Adipose tissue (tissue), 3 donors: ENCODE results near the gene CCDC57. TPM values are rescaled to one million over a fixed set of nuclear protein-coding genes. Genes with fewer than 3 reads are reported as not detected.
"Not testable (repeated sequence)": the region's sequence is repeated elsewhere in the genome, so short reads cannot be mapped to it uniquely, and the experiment has no call there.

ENCODE experiments used
- H3K27ac ChIP-seq: one replicate; pipeline ENCODE4 v1.5.1; 2013; ENCODE audit warnings: low read depth, low read length
- WGBS, 3 donors: extraction: QIAGEN DNeasy Blood & Tissue Kit; methylation state at CpG; one replicate each; pipeline ENCODE4 v1.1.7; 2013; 5-methylcytosine and 5-hydroxymethylcytosine counted together
- polyA plus RNA-seq, 3 donors: library from polyadenylated mRNA; stranded (reverse); fragments of 200-250 nt; gene quantifications; one replicate each; pipeline ENCODE4 v1.2.3, GENCODE V29; 2013
- donor health status: healthy with polysubstance abuse.
- donor health status: Bipolar disorder and iron deficiency.
- donor health status: healthy.

Gene CCDC57
- polyA plus RNA-seq, 3 donors = 22.7 to 23.7 (median 22.9) TPM

- WGBS, 3 donors = 86 to 90% (median 89%) methylated on average over 22 of the region's 22 CpGs
- no peak overlapping the region for H3K27ac ChIP-seq
Measured at GRCh38 chr17:82151106-82151957, 61.3 kb downstream of the CCDC57 start.

- WGBS, 3 donors = 88 to 91% (median 90%) methylated on average over 27 of the region's 27 CpGs
- no peak overlapping the region for H3K27ac ChIP-seq
Measured at GRCh38 chr17:82149401-82150099, 63.1 kb downstream of the CCDC57 start.

- WGBS, 3 donors = 93 to 97% (median 94%) methylated on average over 2 of the region's 2 CpGs
- no peak overlapping the region for H3K27ac ChIP-seq
Measured at GRCh38 chr17:82148997-82149396, 63.6 kb downstream of the CCDC57 start.

GRCh38 chr17:82148011-82148410 is 64.6 kb downstream of the CCDC57 start:
- H3K27ac ChIP-seq = no peak overlapping the region
- WGBS, 3 donors = 98 to 100% (median 100%) methylated on average over 1 of the region's 1 CpG

GRCh38 chr17:82146663-82147654 is 65.7 kb downstream of the CCDC57 start:
- no peak overlapping the region for H3K27ac ChIP-seq
- 84 to 92% (median 91%) methylated on average over 18 of the region's 18 CpGs for WGBS, 3 donors

- 93 to 97% (median 97%) methylated on average over 13 of the region's 13 CpGs for WGBS, 3 donors
- no peak overlapping the region for H3K27ac ChIP-seq
Measured at GRCh38 chr17:82145550-82146155, 67.0 kb downstream of the CCDC57 start.

GRCh38 chr17:82143333-82143732 is 69.3 kb downstream of the CCDC57 start:
- 89 to 93% (median 89%) methylated on average over 8 of the region's 8 CpGs for whole genome bisulfite sequencing, 3 donors

GRCh38 chr17:82139961-82140360 is 72.7 kb downstream of the CCDC57 start:
- H3K27ac ChIP-seq = not testable (repeated sequence)
- WGBS, 3 donors = 90 to 92% (median 91%) methylated on average over 10 of the region's 10 CpGs

More at GRCh38 chr17:82143333-82143732, 69.3 kb downstream of the CCDC57 start:
- H3K27ac ChIP-seq = no peak overlapping the region

- no peak overlapping the region for H3K27ac ChIP-seq
- 94 to 95% (median 95%) methylated on average over 28 of the region's 28 CpGs for WGBS, 3 donors
Measured at GRCh38 chr17:82138511-82138992, 74.1 kb downstream of the CCDC57 start.

GRCh38 chr17:82134101-82134500 is 78.5 kb downstream of the CCDC57 start:
- no peak overlapping the region for H3K27ac ChIP-seq
- WGBS, 3 donors = 65 to 87% (median 84%) methylated on average over 11 of the region's 11 CpGs

GRCh38 chr17:82133166-82133953 is 79.3 kb downstream of the CCDC57 start:
- not testable (repeated sequence) for H3K27ac ChIP-seq
- 70 to 90% (median 75%) methylated on average over 8 of the region's 8 CpGs for WGBS, 3 donors

- WGBS, 3 donors = 95 to 100% (median 97%) methylated on average over 4 of the region's 4 CpGs
- no peak overlapping the region for H3K27ac ChIP-seq
Measured at GRCh38 chr17:82129095-82129494, 83.5 kb downstream of the CCDC57 start.

GRCh38 chr17:82128287-82128686 is 84.4 kb downstream of the CCDC57 start:
- 88 to 89% (median 89%) methylated on average over 15 of the region's 15 CpGs for whole genome bisulfite sequencing, 3 donors
- no peak overlapping the region for H3K27ac ChIP-seq

GRCh38 chr17:82127704-82128103 is 84.9 kb downstream of the CCDC57 start:
- H3K27ac ChIP-seq = no peak overlapping the region
- 91 to 94% (median 93%) methylated on average over 9 of the region's 9 CpGs for WGBS, 3 donors

GRCh38 chr17:82127315-82127595 is 85.4 kb downstream of the CCDC57 start:
- no peak overlapping the region for H3K27ac ChIP-seq
- WGBS, 3 donors = 78 to 87% (median 85%) methylated on average over 11 of the region's 11 CpGs

GRCh38 chr17:82126556-82127314 is 85.9 kb downstream of the CCDC57 start:
- WGBS, 3 donors = 83 to 90% (median 87%) methylated on average over 35 of the region's 35 CpGs
- H3K27ac ChIP-seq = no peak overlapping the region

- H3K27ac ChIP-seq = no peak overlapping the region
- WGBS, 3 donors = 84 to 86% (median 85%) methylated on average over 4 of the region's 4 CpGs
Measured at GRCh38 chr17:82124101-82124500, 88.5 kb downstream of the CCDC57 start.
